Fibroblast of lung (primary cell): ENCODE results near the gene IFT52.

Experiments used
- CTCF ChIP-seq, 2 donors: IDR thresholded peaks in 1 of 2; conservative IDR thresholded peaks in 1 of 2; 1 replicate in 1 of 2; 2 replicates in 1 of 2; pipeline ENCODE4 v1.5.1; 2011 to 2012; ENCODE audit warnings: low read length in 2 of 2, control low read depth in 1 of 2, inconsistent platforms in 1 of 2, low read depth in 1 of 2, mild to moderate bottlenecking in 1 of 2
- EZH2 ChIP-seq: IDR thresholded peaks from 2 replicates; pipeline ENCODE4 v1.5.1; 2012; ENCODE audit warnings: low read length, control low read depth, mild to moderate bottlenecking; ENCODE audit errors: missing control alignments

DNA sequence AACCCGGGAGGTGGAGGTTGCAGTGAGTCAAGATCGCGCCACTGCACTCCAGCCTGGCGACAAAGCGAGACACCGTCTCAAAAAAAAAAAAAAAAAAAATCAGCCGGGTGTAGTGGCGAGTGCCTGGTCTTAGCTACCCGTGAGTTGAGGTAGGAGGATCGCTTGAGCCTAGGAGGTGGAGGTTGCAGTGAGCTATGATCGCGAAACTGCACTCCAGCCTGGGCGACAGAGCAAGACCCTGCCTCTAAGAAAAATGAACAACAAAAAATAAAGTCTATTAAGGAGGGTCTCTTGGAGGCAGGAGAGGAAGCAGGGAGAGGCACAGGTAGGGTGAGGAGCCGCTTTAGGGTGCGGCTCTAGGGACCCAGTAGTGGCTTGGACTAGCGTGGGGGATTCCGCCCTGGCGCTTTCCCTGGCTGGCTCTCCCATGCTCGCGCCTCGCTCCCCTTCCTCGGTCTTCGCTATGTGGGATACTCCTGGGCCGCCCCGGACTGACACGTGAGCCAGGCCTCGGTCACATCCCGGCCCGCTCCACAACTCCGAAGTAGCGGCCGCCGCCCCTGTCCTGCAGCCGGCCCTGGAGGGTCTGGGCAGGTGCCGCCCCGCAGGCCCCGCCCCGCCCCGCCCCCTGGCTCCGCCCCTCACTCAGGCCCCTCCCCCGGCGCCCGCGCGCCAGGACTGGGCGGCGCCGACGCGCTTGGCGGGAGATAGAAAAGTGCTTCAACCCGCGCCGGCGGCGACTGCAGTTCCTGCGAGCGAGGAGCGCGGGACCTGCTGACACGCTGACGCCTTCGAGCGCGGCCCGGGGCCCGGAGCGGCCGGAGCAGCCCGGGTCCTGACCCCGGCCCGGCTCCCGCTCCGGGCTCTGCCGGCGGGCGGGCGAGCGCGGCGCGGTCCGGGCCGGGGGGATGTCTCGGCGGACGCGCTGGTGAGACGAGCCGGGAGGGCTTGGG is 75.9 kb downstream of the IFT52 start, which contains the start of gene MYBL2:
- TF ChIP-seq CTCF (conservative IDR thresholded peaks at IDR 0.05 in 1 of 2, IDR thresholded peaks at IDR 0.05 in 1 of 2; ENCODE audit: low read depth in 1 of 2, low read length in 2 of 2) = no peak
- no peak for TF ChIP-seq EZH2
